GM23248 (cell line): ENCODE measurements around the gene TSPAN16. TPM values are rescaled to one million over a fixed set of nuclear protein-coding genes. Genes with fewer than 3 reads are reported as not detected.

Experiments
- DNase-seq: peaks from one replicate; pipeline ENCODE4 v3.0.0-alpha.2; 2015
- H2AFZ ChIP-seq: fragments of 200-600 bp; sonication (generic); 2 replicates; pipeline ENCODE4 v1.6.1; 2016; ENCODE audit warnings: antibody characterized with exemption
- H3F3A ChIP-seq: fragments of 200-600 bp; sonication (generic); 2 replicates; pipeline ENCODE4 v1.6.1; 2016; ENCODE audit warnings: mild to moderate bottlenecking, antibody characterized with exemption, mixed run types; ENCODE audit not compliant: insufficient read depth
- H3K27ac ChIP-seq: fragments of 200-600 bp; sonication (generic); 2 replicates; pipeline ENCODE4 v1.5.1; 2016; ENCODE audit warnings: mild to moderate bottlenecking
- H3K27me3 ChIP-seq: fragments of 200-600 bp; sonication (generic); replicated peaks from 2 replicates; pipeline ENCODE4 v1.6.1; 2016; ENCODE audit warnings: mild to moderate bottlenecking; ENCODE audit not compliant: insufficient read depth
- H3K36me3 ChIP-seq: fragments of 200-600 bp; sonication (generic); 2 replicates; pipeline ENCODE4 v1.6.1; 2016; ENCODE audit warnings: low read depth, mild to moderate bottlenecking
- H3K4me1 ChIP-seq: fragments of 200-600 bp; sonication (generic); 2 replicates; pipeline ENCODE4 v1.6.1; 2016; ENCODE audit warnings: mild to moderate bottlenecking; ENCODE audit not compliant: insufficient read depth
- H3K4me2 ChIP-seq: fragments of 200-600 bp; sonication (generic); one replicate; pipeline ENCODE4 v1.6.1; 2016; ENCODE audit warnings: mild to moderate bottlenecking; ENCODE audit not compliant: unreplicated experiment
- H3K4me3 ChIP-seq: fragments of 200-600 bp; sonication (generic); 2 replicates; pipeline ENCODE4 v1.5.1; 2016; ENCODE audit warnings: mild to moderate bottlenecking
- H3K79me2 ChIP-seq: fragments of 200-600 bp; sonication (generic); 2 replicates; pipeline ENCODE4 v1.6.1; 2016; ENCODE audit warnings: mild to moderate bottlenecking; ENCODE audit not compliant: insufficient read depth
- H3K9ac ChIP-seq: fragments of 200-600 bp; sonication (generic); 2 replicates; pipeline ENCODE4 v1.6.1; 2016; ENCODE audit warnings: mild to moderate bottlenecking
- H3K9me2 ChIP-seq: fragments of 200-600 bp; sonication (generic); 2 replicates; pipeline ENCODE4 v1.6.1; 2016; ENCODE audit warnings: mixed run types, mild to moderate bottlenecking, moderate library complexity; ENCODE audit not compliant: insufficient read depth
- H3K9me3 ChIP-seq: fragments of 200-600 bp; sonication (generic); one replicate; pipeline ENCODE4 v1.6.1; 2017; ENCODE audit warnings: low read depth
- H4K20me1 ChIP-seq: fragments of 200-600 bp; sonication (generic); 2 replicates; pipeline ENCODE4 v1.6.0; 2016; ENCODE audit not compliant: insufficient read depth
- EZH2 ChIP-seq: fragments of 200-600 bp; sonication (generic); IDR thresholded peaks from 2 replicates; pipeline ENCODE4 v1.6.1; 2018; ENCODE audit warnings: antibody characterized with exemption, mild to moderate bottlenecking; ENCODE audit not compliant: insufficient read depth, poor library complexity, severe bottlenecking
- EZH2phosphoT487 ChIP-seq: fragments of 200-600 bp; sonication (generic); IDR thresholded peaks from 2 replicates; pipeline ENCODE4 v1.6.1; 2018; ENCODE audit warnings: antibody characterized with exemption, moderate library complexity, mild to moderate bottlenecking, low read depth; ENCODE audit not compliant: insufficient read depth
- WGBS, 2 experiments: methylation state at CpG; one replicate each; pipeline ENCODE4 v1.1.6; 2015 to 2017; ENCODE audit warnings: low lambda C conversion rate in 2 of 2, low coverage in 1 of 2; ENCODE audit errors: missing lambda C conversion rate in 2 of 2; 5-methylcytosine and 5-hydroxymethylcytosine counted together
- in situ Hi-C: fragments of 300-500 bp; cut with MboI; formaldehyde crosslinking; loops from 2 replicates; pipeline ENCODE4 v1.15.0; 2020
- polyA plus RNA-seq: library from polyadenylated mRNA; unstranded; fragments of >200 nt; fragmentation: Nextera tagmentation; extraction: Ambion mirVana; gene quantifications from 2 replicates; pipeline ENCODE4 v1.2.1, GENCODE V29; 2016
- total RNA-seq: library from RNA; depleted of rRNA; stranded (reverse); fragments of >200 nt; shearing (Covaris generic); gene quantifications from 2 replicates; pipeline ENCODE4 v1.2.3, GENCODE V29; 2014; rRNA removed

TSPAN16 gene
- total and polyA plus RNA-seq, 2 experiments from 2014 or later: not detected

GRCh38 chr19:11364935-11365334, 69.0 kb downstream of the TSPAN16 start:
- no peaks in the 10 kb centered on the region for H3K36me3 ChIP-seq
- H4K20me1 ChIP-seq: no peaks in the 10 kb centered on the region
- no peak overlapping the region for H3K4me2 ChIP-seq
- no peaks in the 10 kb centered on the region for H3K9me3 ChIP-seq
- H3K4me3 ChIP-seq: no peak overlapping the region
- no peaks in the 10 kb centered on the region for H3K4me1 ChIP-seq
- no peaks in the 10 kb centered on the region for H3F3A ChIP-seq
- no peaks in the 10 kb centered on the region for H3K27me3 ChIP-seq
- no peaks in the 10 kb centered on the region for H3K9me2 ChIP-seq
- no peaks in the 10 kb centered on the region for H3K79me2 ChIP-seq
- TF ChIP-seq EZH2phosphoT487 (no peak), EZH2 (no peak)
- in situ Hi-C loops: no loop called here
- no peak for DNase-seq
- 41 to 50% methylated on average over 5 of the region's 5 CpGs for WGBS, 2 experiments
- no peak overlapping the region for H2AFZ ChIP-seq
- H3K9ac ChIP-seq: no peak overlapping the region
- no peak overlapping the region for H3K27ac ChIP-seq

Other genes starting within 250 kb of the TSPAN16 start
- gene LDLR, start 206.7 kb upstream of the TSPAN16 start, total RNA-seq: 13.8 and 29.6 TPM in 2 replicates
- gene LDLR, start 206.7 kb upstream of the TSPAN16 start, polyA plus RNA-seq: 13.8 and 14.6 TPM in 2 replicates
- gene SPC24, start 140.4 kb upstream of the TSPAN16 start, total RNA-seq: 9.5 and 19.8 TPM in 2 replicates
- 14.8 and 16.2 TPM in 2 replicates for gene SPC24, start 140.4 kb upstream of the TSPAN16 start, polyA plus RNA-seq
- 215 and 278 TPM in 2 replicates for gene KANK2, start 98.6 kb upstream of the TSPAN16 start, total RNA-seq
- 76.3 and 77.1 TPM in 2 replicates for gene KANK2, start 98.6 kb upstream of the TSPAN16 start, polyA plus RNA-seq
- 1.7 TPM in 1 of 2 replicates, not detected in the other for gene ANGPTL8, start 56.5 kb upstream of the TSPAN16 start, total RNA-seq
- gene ANGPTL8, start 56.5 kb upstream of the TSPAN16 start, polyA plus RNA-seq: not detected in 2 replicates
- gene DOCK6, start 33.6 kb upstream of the TSPAN16 start, total RNA-seq: 10.7 and 13.9 TPM in 2 replicates
- gene DOCK6, start 33.6 kb upstream of the TSPAN16 start, polyA plus RNA-seq: 11.8 and 17.7 TPM in 2 replicates
- gene RAB3D, start 43.5 kb downstream of the TSPAN16 start, total RNA-seq: 5.1 and 9.0 TPM in 2 replicates
- gene RAB3D, start 43.5 kb downstream of the TSPAN16 start, polyA plus RNA-seq: 3.7 and 4.3 TPM in 2 replicates
- 66.1 and 152 TPM in 2 replicates for gene TMEM205, start 50.1 kb downstream of the TSPAN16 start, total RNA-seq
- 84.6 and 90.1 TPM in 2 replicates for gene TMEM205, start 50.1 kb downstream of the TSPAN16 start, polyA plus RNA-seq
- gene CCDC159, start 50.4 kb downstream of the TSPAN16 start, total RNA-seq: 8.5 and 11.6 TPM in 2 replicates
- gene CCDC159, start 50.4 kb downstream of the TSPAN16 start, polyA plus RNA-seq: 11.4 and 16.5 TPM in 2 replicates
- 39.7 and 67.8 TPM in 2 replicates for gene PLPPR2, start 59.3 kb downstream of the TSPAN16 start, total RNA-seq
- 52.0 TPM in 2 replicates for gene PLPPR2, start 59.3 kb downstream of the TSPAN16 start, polyA plus RNA-seq
- 0.32 TPM in 1 of 2 replicates, not detected in the other for gene SWSAP1, start 78.5 kb downstream of the TSPAN16 start, total RNA-seq
- 1.3 and 1.4 TPM in 2 replicates for gene SWSAP1, start 78.5 kb downstream of the TSPAN16 start, polyA plus RNA-seq
- gene EPOR, start 88.2 kb downstream of the TSPAN16 start, total RNA-seq: 4.4 and 7.0 TPM in 2 replicates
- 4.3 and 4.7 TPM in 2 replicates for gene EPOR, start 88.2 kb downstream of the TSPAN16 start, polyA plus RNA-seq
- 0.54 and 5.9 TPM in 2 replicates for gene RGL3, start 123.2 kb downstream of the TSPAN16 start, total RNA-seq
- gene RGL3, start 123.2 kb downstream of the TSPAN16 start, polyA plus RNA-seq: 0.43 and 1.4 TPM in 2 replicates
- gene ODAD3, start 139.0 kb downstream of the TSPAN16 start, total RNA-seq: 0.54 TPM in 1 of 2 replicates, not detected in the other
- gene ODAD3, start 139.0 kb downstream of the TSPAN16 start, polyA plus RNA-seq: 0.44 and 0.95 TPM in 2 replicates
- gene PRKCSH, start 139.5 kb downstream of the TSPAN16 start, total RNA-seq: 118 and 142 TPM in 2 replicates
- 94.1 and 104 TPM in 2 replicates for gene PRKCSH, start 139.5 kb downstream of the TSPAN16 start, polyA plus RNA-seq
- not detected in 2 replicates for gene ELAVL3, start 184.9 kb downstream of the TSPAN16 start, total RNA-seq
- gene ELAVL3, start 184.9 kb downstream of the TSPAN16 start, polyA plus RNA-seq: not detected in 2 replicates
- gene ZNF653, start 209.7 kb downstream of the TSPAN16 start, total RNA-seq: 3.9 and 4.6 TPM in 2 replicates
- 1.4 and 2.2 TPM in 2 replicates for gene ZNF653, start 209.7 kb downstream of the TSPAN16 start, polyA plus RNA-seq
- gene ECSIT, start 233.0 kb downstream of the TSPAN16 start, total RNA-seq: 28.0 and 35.2 TPM in 2 replicates
- gene ECSIT, start 233.0 kb downstream of the TSPAN16 start, polyA plus RNA-seq: 17.1 and 20.5 TPM in 2 replicates
- gene CNN1, start 242.7 kb downstream of the TSPAN16 start, total RNA-seq: 44.5 and 47.4 TPM in 2 replicates
- gene CNN1, start 242.7 kb downstream of the TSPAN16 start, polyA plus RNA-seq: 27.1 and 30.0 TPM in 2 replicates